ENCODE results near the gene OR10X1. TPM values are rescaled to one million over a fixed set of nuclear protein-coding genes. Genes with fewer than 3 reads are reported as not detected.

The OR10X1 gene
- total RNA-seq, 1 donor from 2014 or later = not detected

DNA sequence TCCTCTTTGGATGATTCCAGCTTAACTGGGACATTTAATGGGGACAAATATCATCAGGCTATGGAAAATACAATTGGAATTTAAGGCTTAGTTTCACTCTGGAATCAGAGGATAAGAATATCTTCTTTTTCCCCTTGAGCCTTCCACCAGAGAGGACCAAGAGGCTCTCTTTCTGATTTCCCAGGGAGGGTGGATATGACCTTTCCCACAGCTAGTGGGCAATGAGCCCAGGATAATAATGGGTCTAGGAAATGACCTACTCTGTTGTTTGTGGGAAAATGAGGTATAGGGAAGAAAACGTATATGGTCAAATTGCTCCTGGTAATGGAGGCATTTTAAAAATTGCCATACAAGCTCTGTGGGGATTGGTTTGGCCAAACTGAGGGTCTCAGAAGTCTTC, 27.4 kb downstream of the OR10X1 start:
- no peaks in the 10 kb centered on the region for H3K9me3 Mint-ChIP-seq (ENCODE audit: unreplicated experiment)
- no peak for DNase-seq
- TF ChIP-seq, protein P1, sequence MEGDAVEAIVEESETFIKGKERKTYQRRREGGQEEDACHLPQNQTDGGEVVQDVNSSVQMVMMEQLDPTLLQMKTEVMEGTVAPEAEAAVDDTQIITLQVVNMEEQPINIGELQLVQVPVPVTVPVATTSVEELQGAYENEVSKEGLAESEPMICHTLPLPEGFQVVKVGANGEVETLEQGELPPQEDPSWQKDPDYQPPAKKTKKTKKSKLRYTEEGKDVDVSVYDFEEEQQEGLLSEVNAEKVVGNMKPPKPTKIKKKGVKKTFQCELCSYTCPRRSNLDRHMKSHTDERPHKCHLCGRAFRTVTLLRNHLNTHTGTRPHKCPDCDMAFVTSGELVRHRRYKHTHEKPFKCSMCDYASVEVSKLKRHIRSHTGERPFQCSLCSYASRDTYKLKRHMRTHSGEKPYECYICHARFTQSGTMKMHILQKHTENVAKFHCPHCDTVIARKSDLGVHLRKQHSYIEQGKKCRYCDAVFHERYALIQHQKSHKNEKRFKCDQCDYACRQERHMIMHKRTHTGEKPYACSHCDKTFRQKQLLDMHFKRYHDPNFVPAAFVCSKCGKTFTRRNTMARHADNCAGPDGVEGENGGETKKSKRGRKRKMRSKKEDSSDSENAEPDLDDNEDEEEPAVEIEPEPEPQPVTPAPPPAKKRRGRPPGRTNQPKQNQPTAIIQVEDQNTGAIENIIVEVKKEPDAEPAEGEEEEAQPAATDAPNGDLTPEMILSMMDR (IDR thresholded peaks at IDR 0.05; ENCODE audit: partially characterized antibody, unreplicated experiment) = no peak
- no peaks in the 10 kb centered on the region for H3K27me3 Mint-ChIP-seq (ENCODE audit: unreplicated experiment)
- no peak overlapping the region for H3K27ac Mint-ChIP-seq (ENCODE audit: unreplicated experiment)
- H3K4me1 Mint-ChIP-seq (ENCODE audit: low read depth, unreplicated experiment) = peaks cover 4% of the 10 kb centered on the region
- H3K4me3 Mint-ChIP-seq (ENCODE audit: unreplicated experiment) = no peak overlapping the region
- peaks cover under 1% of the 10 kb centered on the region for H3K36me3 Mint-ChIP-seq (ENCODE audit: unreplicated experiment)

DNA sequence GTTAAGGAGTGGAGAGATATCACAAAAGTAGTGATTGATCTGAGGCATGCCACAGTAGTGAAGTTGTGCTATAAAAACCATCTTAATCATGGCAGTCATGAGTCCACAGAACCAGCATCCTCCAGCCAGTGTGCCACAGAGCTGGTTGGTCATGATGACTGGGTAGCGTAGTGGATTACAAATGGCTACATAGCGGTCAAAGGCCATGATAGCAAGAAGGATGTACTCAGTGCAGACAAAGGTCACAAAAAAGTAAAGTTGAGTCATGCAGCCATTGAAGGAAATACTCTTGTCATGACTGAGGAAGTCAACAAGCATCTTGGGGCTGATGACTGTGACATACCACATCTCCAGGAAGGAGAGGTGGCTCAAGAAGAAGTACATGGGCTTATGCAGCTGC, 32.2 kb downstream of the OR10X1 start:
- Mint-ChIP-seq H3K27me3 (ENCODE audit: unreplicated experiment) (no peaks in the 10 kb centered on the region), H3K9me3 (ENCODE audit: unreplicated experiment) (peaks cover 1% of the 10 kb centered on the region), H3K27ac (ENCODE audit: unreplicated experiment) (no peak overlapping the region), H3K4me3 (ENCODE audit: unreplicated experiment) (no peak overlapping the region), H3K4me1 (ENCODE audit: low read depth, unreplicated experiment) (no peaks in the 10 kb centered on the region), H3K36me3 (ENCODE audit: unreplicated experiment) (peaks cover 4% of the 10 kb centered on the region)
- TF ChIP-seq, protein P1 (IDR thresholded peaks at IDR 0.05; ENCODE audit: partially characterized antibody, unreplicated experiment) = no peak
- no peak for DNase-seq

DNA sequence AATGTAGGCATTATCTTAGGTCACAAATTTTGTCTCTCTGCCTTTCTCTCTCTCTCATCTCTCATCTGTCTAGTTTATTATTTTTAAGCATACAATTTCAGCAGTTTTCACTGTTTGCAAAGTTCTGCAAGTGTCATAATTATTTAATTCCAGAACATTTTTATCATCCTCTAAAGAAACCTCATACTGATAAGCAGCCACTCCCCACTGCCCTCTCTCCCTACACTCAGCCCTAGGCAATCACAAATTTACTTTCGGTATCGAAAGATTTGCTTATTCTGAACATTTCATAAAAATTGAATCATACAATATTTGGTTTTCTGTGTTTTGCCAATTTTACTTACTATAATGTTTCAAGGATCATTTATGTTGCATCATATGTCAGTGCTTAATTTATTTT, 42.1 kb downstream of the OR10X1 start:
- H3K4me1 Mint-ChIP-seq (ENCODE audit: low read depth, unreplicated experiment) = no peaks in the 10 kb centered on the region
- no peak overlapping the region for H3K27ac Mint-ChIP-seq (ENCODE audit: unreplicated experiment)
- no peaks in the 10 kb centered on the region for H3K9me3 Mint-ChIP-seq (ENCODE audit: unreplicated experiment)
- no peak for DNase-seq
- H3K4me3 Mint-ChIP-seq (ENCODE audit: unreplicated experiment) = no peak overlapping the region
- TF ChIP-seq, protein P1 (IDR thresholded peaks at IDR 0.05; ENCODE audit: partially characterized antibody, unreplicated experiment) = no peak
- H3K36me3 Mint-ChIP-seq (ENCODE audit: unreplicated experiment) = no peaks in the 10 kb centered on the region
- no peaks in the 10 kb centered on the region for H3K27me3 Mint-ChIP-seq (ENCODE audit: unreplicated experiment)

DNA sequence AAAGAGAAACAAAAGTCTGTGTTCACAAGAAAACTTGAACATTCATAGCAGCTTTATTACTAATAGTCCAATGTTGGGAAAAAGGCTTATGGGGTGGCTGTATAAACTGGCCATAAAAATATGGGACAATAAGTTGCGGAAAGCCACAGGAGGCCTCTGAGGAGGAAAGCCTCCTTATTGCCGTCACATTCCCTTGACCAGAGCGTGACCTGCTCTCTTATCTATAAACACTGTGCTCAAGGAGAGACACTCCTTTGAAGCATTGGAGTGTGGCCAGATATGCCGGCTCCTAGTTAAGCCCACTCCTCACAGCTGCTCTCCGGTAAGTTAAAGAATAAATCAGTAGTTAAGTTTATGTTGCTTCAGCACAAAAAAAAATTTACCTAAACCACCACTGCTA, 45.2 kb downstream of the OR10X1 start:
- DNase-seq = no peak
- H3K4me3 Mint-ChIP-seq (ENCODE audit: unreplicated experiment) = no peak overlapping the region
- TF ChIP-seq, protein P1 (IDR thresholded peaks at IDR 0.05; ENCODE audit: partially characterized antibody, unreplicated experiment) = no peak
- no peaks in the 10 kb centered on the region for H3K27me3 Mint-ChIP-seq (ENCODE audit: unreplicated experiment)
- no peaks in the 10 kb centered on the region for H3K36me3 Mint-ChIP-seq (ENCODE audit: unreplicated experiment)
- no peak overlapping the region for H3K27ac Mint-ChIP-seq (ENCODE audit: unreplicated experiment)
- H3K9me3 Mint-ChIP-seq (ENCODE audit: unreplicated experiment) = peaks cover 2% of the 10 kb centered on the region
- no peaks in the 10 kb centered on the region for H3K4me1 Mint-ChIP-seq (ENCODE audit: low read depth, unreplicated experiment)

Other genes starting within 250 kb of the OR10X1 start
- not detected for gene CD1B, start 248.4 kb downstream of the OR10X1 start, total RNA-seq (ENCODE audit: unreplicated experiment)
- not detected for gene CD1E, start 226.0 kb downstream of the OR10X1 start, total RNA-seq (ENCODE audit: unreplicated experiment)
- gene OR10T2, start 180.4 kb downstream of the OR10X1 start, total RNA-seq (ENCODE audit: unreplicated experiment) = not detected
- not detected for gene OR10K2, start 153.7 kb downstream of the OR10X1 start, total RNA-seq (ENCODE audit: unreplicated experiment)
- gene OR10K1, start 118.1 kb downstream of the OR10X1 start, total RNA-seq (ENCODE audit: unreplicated experiment) = not detected
- gene OR10R2, start 107.7 kb downstream of the OR10X1 start, total RNA-seq (ENCODE audit: unreplicated experiment) = not detected
- gene OR6Y1, start 25.5 kb downstream of the OR10X1 start, total RNA-seq (ENCODE audit: unreplicated experiment) = not detected
- not detected for gene OR6P1, start 9.3 kb downstream of the OR10X1 start, total RNA-seq (ENCODE audit: unreplicated experiment)
- gene OR10Z1, start 25.4 kb upstream of the OR10X1 start, total RNA-seq (ENCODE audit: unreplicated experiment) = not detected
- gene SPTA1, start 106.8 kb upstream of the OR10X1 start, total RNA-seq (ENCODE audit: unreplicated experiment) = not detected
- not detected for gene OR6K2, start 120.8 kb upstream of the OR10X1 start, total RNA-seq (ENCODE audit: unreplicated experiment)
- not detected for gene OR6K3, start 140.8 kb upstream of the OR10X1 start, total RNA-seq (ENCODE audit: unreplicated experiment)
- not detected for gene OR6K6, start 174.8 kb upstream of the OR10X1 start, total RNA-seq (ENCODE audit: unreplicated experiment)
- not detected for gene OR6N1, start 192.3 kb upstream of the OR10X1 start, total RNA-seq (ENCODE audit: unreplicated experiment)
- not detected for gene OR6N2, start 201.3 kb upstream of the OR10X1 start, total RNA-seq (ENCODE audit: unreplicated experiment)

All from glutamatergic neuron (in vitro differentiated cells).